Articular chondrocyte of knee joint (primary cell): ENCODE results near the gene BCO2. TPM values are rescaled to one million over a fixed set of nuclear protein-coding genes. Genes with fewer than 3 reads are reported as not detected.

Experiments used
- small RNA-seq: library from RNA; depleted of rRNA; stranded (forward); fragments of <200 nt; gene quantifications from one replicate; pipeline ENCODE3, GENCODE V24; 2012
- total RNA-seq: library from RNA; depleted of rRNA; stranded (reverse); fragments of >200 nt; gene quantifications from 2 replicates; pipeline ENCODE4 v1.2.3, GENCODE V29; 2012

Gene BCO2
- 1.5 and 2.0 TPM in 2 replicates for total RNA-seq

GRCh38 chr11:112174789-112175598, at the start of gene BCO2:
Gene BCO2, plus strand, starts transcription at chr11:112175512. Its CDS starts 90 bp downstream, at chr11:112175602.

GRCh38 chr11:112163875-112164685, 11.2 kb upstream of the BCO2 start, which contains the start of gene IL18:
Gene IL18, minus strand, starts transcription at chr11:112164094. Its CDS starts 9,041 bp downstream, at chr11:112155053.

GRCh38 chr11:112167145-112167544, 8.2 kb upstream of the BCO2 start, which contains the start of gene TEX12:
Gene TEX12, plus strand, starts transcription at chr11:112167372. Its CDS starts 1,897 bp downstream, at chr11:112169269.

GRCh38 chr11:112226062-112226830, 50.9 kb downstream of the BCO2 start, which contains the start of gene PTS:
Gene PTS, plus strand, starts transcription at chr11:112226428. Its CDS starts 16 bp downstream, at chr11:112226444.

GRCh38 chr11:112260490-112260889, 85.2 kb downstream of the BCO2 start, which contains the start of gene PLET1:
Gene PLET1, minus strand, starts transcription at chr11:112260860. Its CDS starts 271 bp downstream, at chr11:112260589.

Small RNAs within 50 kb of the gene (small RNA-seq; reads per million reads assigned to genes)
- gene MRPS36P4: not detected

Other genes starting within 250 kb of the BCO2 start
- 45.7 and 53.0 TPM in 2 replicates for gene DIXDC1, start 238.2 kb upstream of the BCO2 start, total RNA-seq
- 37.8 and 42.7 TPM in 2 replicates for gene DLAT, start 150.1 kb upstream of the BCO2 start, total RNA-seq
- gene PIH1D2, start 101.5 kb upstream of the BCO2 start, total RNA-seq: 5.5 and 7.2 TPM in 2 replicates
- gene NKAPD1, start 101.2 kb upstream of the BCO2 start, total RNA-seq: 34.9 and 40.3 TPM in 2 replicates
- 38.6 and 48.5 TPM in 2 replicates for gene TIMM8B, start 88.8 kb upstream of the BCO2 start, total RNA-seq
- gene SDHD, start 88.6 kb upstream of the BCO2 start, total RNA-seq: 121 and 134 TPM in 2 replicates
- 0.39 TPM in 1 of 2 replicates, not detected in the other for gene IL18, start 11.4 kb upstream of the BCO2 start, total RNA-seq
- gene TEX12, start 8.1 kb upstream of the BCO2 start, total RNA-seq: 0.54 and 0.65 TPM in 2 replicates
- 41.7 and 48.6 TPM in 2 replicates for gene PTS, start 50.9 kb downstream of the BCO2 start, total RNA-seq
- not detected in 2 replicates for gene PLET1, start 85.3 kb downstream of the BCO2 start, total RNA-seq